Pancreas (tissue), 10 donors: ENCODE data around the gene VGLL4. TPM values are rescaled to one million over a fixed set of nuclear protein-coding genes. Genes with fewer than 3 reads are reported as not detected.

Source experiments
- ATAC-seq, 4 donors: fragments of 200-7000 bp; cut with Tn5 transposase; one replicate each; pipeline versions ENCODE4 v1.8.0 to v1.9.1; 2020; ENCODE audit warnings: mild to moderate bottlenecking in 4 of 4, moderate library complexity in 4 of 4
- DNase-seq, 6 donors: peaks; one replicate each; pipeline ENCODE4 v3.0.0-alpha.2; 2020
- FAIRE-seq: peaks from 2 replicates; lab custom pipeline; 2012; peaks lifted over from hg19 to GRCh38; lab: Jason Lieb, UNC
- H3K27ac ChIP-seq, 4 donors: fragments of 200-600 bp; sonication (generic); 1 replicate in 3 of 4; 2 replicates in 1 of 4; pipeline versions ENCODE4 v1.5.0 to v1.8.0; 2020
- H3K27me3 ChIP-seq, 4 donors: fragments of 200-600 bp; one replicate each; pipeline ENCODE4 v1.8.0; 2021
- H3K36me3 ChIP-seq, 3 donors: fragments of 200-600 bp; sonication (generic) in 1 of 3; one replicate each; pipeline versions ENCODE4 v1.5.0 to v1.8.0; 2020 to 2021
- H3K4me1 ChIP-seq, 3 donors: fragments of 200-600 bp; one replicate each; pipeline ENCODE4 v1.8.0; 2021
- H3K4me3 ChIP-seq, 4 donors: fragments of 200-600 bp; sonication (generic) in 2 of 4; one replicate each; pipeline versions ENCODE4 v1.5.0 to v1.8.0; 2020 to 2021
- H3K9me3 ChIP-seq, 4 donors: fragments of 200-600 bp; one replicate each; pipeline ENCODE4 v1.8.0; 2021
- whole genome bisulfite sequencing, 2 donors: extraction: QIAGEN DNeasy Blood & Tissue Kit; methylation state at CpG; one replicate each; pipeline ENCODE4 v1.1.7; 2013; 5-methylcytosine and 5-hydroxymethylcytosine counted together
- intact Hi-C, 3 donors: fragments of 100-400 bp; cut with DNase I; formaldehyde crosslinking; loops; one replicate each; pipeline versions ENCODE4 v1.11.1 to v1.14.2; 2022
- polyA plus RNA-seq, 2 donors: library from polyadenylated mRNA; stranded (reverse); fragments of 200-250 nt; gene quantifications; one replicate each; pipeline ENCODE4 v1.2.3, GENCODE V29; 2013
- total RNA-seq, 6 donors: library from RNA; stranded (reverse); fragmentation: NEBNext Ultra II Directional in 4 of 6; extraction: Animal tissue kit (Norgen Biotek cat#: 25700) in 4 of 6; gene quantifications; one replicate each; pipeline versions ENCODE4 v1.2.1 to v1.2.4, GENCODE V29; 2021 to 2023
- TF ChIP-seq, protein P1 (sequence below), 4 donors: fragments of 200-600 bp; sonication (generic) in 3 of 4; IDR thresholded peaks; one replicate each; pipeline versions ENCODE4 v1.5.0 to v1.8.0; 2021; ENCODE audit warnings: antibody characterized with exemption in 4 of 4
- donor health status: healthy with polysubstance abuse.
- donor health status: DM: no; HTN: no; CAD: no; lungs with moderate emphysema.
- donor health status: DM: no; HTN: no; CAD: no.
- donor health status: control.
- donor health status: control.
- donor health status: Bipolar disorder and iron deficiency.
- donor health status: DM: yes; HTN: yes; CAD: no.
- donor health status: DM: no; HTN: no; CAD: no.
- donor health status: DM: no; HTN: no; CAD: no.
- donor health status: DM: yes; HTN: yes; CAD: no.

Gene VGLL4
- total and polyA plus RNA-seq, 8 donors: 17.3 to 47.8 (median 22.0) TPM

DNA sequence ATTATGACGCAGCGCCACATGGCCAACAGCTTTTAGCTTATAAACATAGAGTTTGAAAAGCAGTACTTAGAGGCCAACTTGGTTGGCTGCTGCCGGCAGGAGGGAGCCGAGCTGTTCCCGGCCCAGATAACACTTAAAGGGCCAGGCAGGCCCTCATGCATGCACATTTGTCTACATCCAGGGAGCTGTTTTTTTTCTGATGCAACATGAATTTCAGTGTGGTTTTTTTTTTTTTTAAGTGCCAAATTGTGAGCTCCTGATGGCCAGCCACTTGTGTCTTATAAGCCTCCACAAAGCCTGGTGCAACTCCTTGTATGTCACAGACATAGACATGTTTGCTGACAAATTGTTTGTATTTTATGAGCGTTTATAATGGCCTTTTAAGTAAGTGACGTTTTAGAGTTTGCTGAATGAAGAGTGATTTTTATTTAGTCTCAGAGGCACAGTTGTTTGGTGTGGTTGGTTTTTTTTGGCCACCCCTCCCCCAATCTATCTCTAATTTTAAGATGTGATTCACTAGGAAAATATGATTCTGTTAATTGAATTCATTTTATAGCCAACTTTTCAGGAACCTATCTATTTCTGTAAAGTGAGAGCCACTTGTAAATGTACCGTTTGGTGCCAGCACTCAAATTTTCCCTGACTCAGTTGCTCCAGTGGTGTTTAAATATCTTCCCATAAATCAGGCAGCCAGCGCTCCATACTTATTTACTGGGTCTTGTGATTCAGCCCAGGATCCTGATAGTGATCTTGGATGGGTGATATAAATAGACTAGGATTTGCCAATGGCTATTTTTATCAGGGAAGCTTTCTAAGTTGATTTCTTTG, 134.3 kb downstream of the VGLL4 start:
- Histone ChIP-seq H3K4me3 (no peak overlapping the region), H3K27me3 (no peaks in the 10 kb centered on the region), H3K36me3 (no peaks in the 10 kb centered on the region), H3K4me1 (peaks cover 13 to 22% (median 20%) of the 10 kb centered on the region in 3 donors), H3K9me3 (no peaks in the 10 kb centered on the region), H3K27ac (peak overlapping the region in 3 of 4 donors; percentile 13 to 74 (median 69))
- 20 to 21% methylated on average over 9 of the region's 9 CpGs for WGBS, 2 donors
- FAIRE-seq (peak; percentile 60), ATAC-seq (peak; percentile 95 to 99 (median 98)), DNase-seq (peak; percentile 67 to 82 (median 75))
- TF ChIP-seq, protein P1, sequence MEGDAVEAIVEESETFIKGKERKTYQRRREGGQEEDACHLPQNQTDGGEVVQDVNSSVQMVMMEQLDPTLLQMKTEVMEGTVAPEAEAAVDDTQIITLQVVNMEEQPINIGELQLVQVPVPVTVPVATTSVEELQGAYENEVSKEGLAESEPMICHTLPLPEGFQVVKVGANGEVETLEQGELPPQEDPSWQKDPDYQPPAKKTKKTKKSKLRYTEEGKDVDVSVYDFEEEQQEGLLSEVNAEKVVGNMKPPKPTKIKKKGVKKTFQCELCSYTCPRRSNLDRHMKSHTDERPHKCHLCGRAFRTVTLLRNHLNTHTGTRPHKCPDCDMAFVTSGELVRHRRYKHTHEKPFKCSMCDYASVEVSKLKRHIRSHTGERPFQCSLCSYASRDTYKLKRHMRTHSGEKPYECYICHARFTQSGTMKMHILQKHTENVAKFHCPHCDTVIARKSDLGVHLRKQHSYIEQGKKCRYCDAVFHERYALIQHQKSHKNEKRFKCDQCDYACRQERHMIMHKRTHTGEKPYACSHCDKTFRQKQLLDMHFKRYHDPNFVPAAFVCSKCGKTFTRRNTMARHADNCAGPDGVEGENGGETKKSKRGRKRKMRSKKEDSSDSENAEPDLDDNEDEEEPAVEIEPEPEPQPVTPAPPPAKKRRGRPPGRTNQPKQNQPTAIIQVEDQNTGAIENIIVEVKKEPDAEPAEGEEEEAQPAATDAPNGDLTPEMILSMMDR (IDR thresholded peaks at IDR 0.05): no peak
- intact Hi-C loops: no loop called here

DNA sequence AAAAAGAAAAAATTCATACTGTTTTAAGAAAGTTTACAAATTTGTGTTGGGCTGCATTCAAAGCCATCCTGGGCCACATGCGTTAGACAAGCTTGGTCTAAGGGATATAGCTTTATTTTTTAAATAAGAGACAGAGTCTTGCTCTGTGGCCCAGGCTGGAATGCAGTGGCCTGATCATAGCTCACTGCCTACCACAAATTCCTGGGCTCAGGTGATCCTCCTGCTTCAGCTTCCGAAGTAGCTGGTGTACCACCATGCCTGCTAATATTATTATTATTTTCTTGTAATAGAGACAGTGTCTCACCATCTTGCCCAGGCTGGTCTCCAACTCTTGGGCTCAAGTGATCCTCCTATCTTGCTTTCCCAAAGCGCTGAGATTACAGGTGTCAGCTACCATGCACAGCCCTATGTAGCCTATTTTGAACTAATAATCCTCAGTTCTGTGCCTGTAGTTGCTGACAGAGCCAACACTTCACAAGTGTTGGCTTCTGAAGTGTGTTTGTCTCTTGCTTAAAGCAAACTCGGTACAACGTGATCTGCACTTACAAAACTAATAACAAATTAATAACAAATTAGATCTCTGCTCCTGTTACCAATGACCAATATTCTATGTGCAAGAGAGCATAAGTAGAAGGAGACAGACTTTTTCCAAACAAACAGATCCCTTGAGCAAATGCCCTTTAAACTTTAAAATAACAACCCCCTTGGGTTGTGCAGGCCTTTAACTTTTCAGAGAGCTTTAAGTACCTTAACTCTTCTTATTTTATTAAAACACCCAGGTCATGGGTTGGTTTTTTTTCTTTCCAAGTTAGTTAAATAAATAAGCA, 135.2 kb downstream of the VGLL4 start:
- DNase-seq: no peak

DNA sequence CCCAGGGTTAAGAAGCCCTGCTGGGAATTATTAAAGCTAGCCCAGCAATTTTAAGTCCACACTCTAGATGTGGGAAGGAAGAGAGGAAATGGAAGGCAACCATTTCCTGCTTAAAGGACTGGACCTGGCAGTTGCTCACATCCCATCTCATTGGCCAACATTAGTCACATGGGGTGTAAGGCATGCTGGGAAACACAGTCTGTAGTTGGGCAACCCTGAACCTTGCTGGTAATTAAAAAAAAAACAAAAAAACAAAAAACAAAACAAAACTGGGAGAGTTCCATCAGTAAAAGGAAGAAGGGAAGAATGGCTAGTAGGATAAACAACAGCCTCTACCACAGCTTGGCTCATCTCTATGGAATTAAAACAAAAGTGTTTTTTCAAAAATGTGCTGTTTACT, 136.0 kb downstream of the VGLL4 start:
- H3K4me3 ChIP-seq: no peak overlapping the region
- H3K4me1 ChIP-seq: peaks cover 13 to 20% (median 16%) of the 10 kb centered on the region in 3 donors
- intact Hi-C loops: no loop called here
- no peak for FAIRE-seq
- TF ChIP-seq, protein P1 (IDR thresholded peaks at IDR 0.05): no peak
- H3K9me3 ChIP-seq: no peaks in the 10 kb centered on the region
- H3K27ac ChIP-seq: no peak overlapping the region
- no peaks in the 10 kb centered on the region for H3K27me3 ChIP-seq
- ATAC-seq: no peak
- DNase-seq: no peak
- no peaks in the 10 kb centered on the region for H3K36me3 ChIP-seq

More for the DNA sequence above, 135.2 kb downstream of the VGLL4 start:
- Histone ChIP-seq H3K27me3 (no peaks in the 10 kb centered on the region), H3K9me3 (no peaks in the 10 kb centered on the region), H3K4me3 (no peak overlapping the region), H3K4me1 (peaks cover 13 to 20% (median 16%) of the 10 kb centered on the region in 3 donors), H3K36me3 (no peaks in the 10 kb centered on the region), H3K27ac (peak overlapping the region in 3 of 4 donors; percentile 13 to 74 (median 69))
- WGBS, 2 donors: 46 to 49% methylated on average over 5 of the region's 5 CpGs
- ATAC-seq: peak; percentile 31 to 53 (median 48)
- intact Hi-C loops: no loop called here
- TF ChIP-seq, protein P1 (IDR thresholded peaks at IDR 0.05): no peak
- FAIRE-seq: no peak

Other genes with a start within 250 kb of the VGLL4 start
- 10 to 100 TPM in 1 of 6 donors, 1 to 10 TPM in 5; 6.2 to 14.0 (median 6.8) TPM for gene TAMM41, start 203.0 kb upstream of the VGLL4 start, total RNA-seq
- 10 to 100 TPM in 1 of 2 donors, 1 to 10 TPM in 1; 9.7 to 11.3 TPM for gene TAMM41, start 203.0 kb upstream of the VGLL4 start, polyA plus RNA-seq